Stimulated activated CD4-positive, alpha-beta T cell treated with anti-CD3 and anti-CD28 coated beads, Interleukin-2, amount 100 ng/mL, for 24 hours (primary cell): Measurements from ENCODE around the gene PAXX.

Experiments used
- DNase-seq, 2 donors: peaks; one replicate each; pipeline ENCODE4 v3.0.0-alpha.2; 2020

The PAXX gene

GRCh38 chr9:136953771-136954269 lies 38.4 kb upstream of the PAXX start:
- no peak for DNase-seq

DNA sequence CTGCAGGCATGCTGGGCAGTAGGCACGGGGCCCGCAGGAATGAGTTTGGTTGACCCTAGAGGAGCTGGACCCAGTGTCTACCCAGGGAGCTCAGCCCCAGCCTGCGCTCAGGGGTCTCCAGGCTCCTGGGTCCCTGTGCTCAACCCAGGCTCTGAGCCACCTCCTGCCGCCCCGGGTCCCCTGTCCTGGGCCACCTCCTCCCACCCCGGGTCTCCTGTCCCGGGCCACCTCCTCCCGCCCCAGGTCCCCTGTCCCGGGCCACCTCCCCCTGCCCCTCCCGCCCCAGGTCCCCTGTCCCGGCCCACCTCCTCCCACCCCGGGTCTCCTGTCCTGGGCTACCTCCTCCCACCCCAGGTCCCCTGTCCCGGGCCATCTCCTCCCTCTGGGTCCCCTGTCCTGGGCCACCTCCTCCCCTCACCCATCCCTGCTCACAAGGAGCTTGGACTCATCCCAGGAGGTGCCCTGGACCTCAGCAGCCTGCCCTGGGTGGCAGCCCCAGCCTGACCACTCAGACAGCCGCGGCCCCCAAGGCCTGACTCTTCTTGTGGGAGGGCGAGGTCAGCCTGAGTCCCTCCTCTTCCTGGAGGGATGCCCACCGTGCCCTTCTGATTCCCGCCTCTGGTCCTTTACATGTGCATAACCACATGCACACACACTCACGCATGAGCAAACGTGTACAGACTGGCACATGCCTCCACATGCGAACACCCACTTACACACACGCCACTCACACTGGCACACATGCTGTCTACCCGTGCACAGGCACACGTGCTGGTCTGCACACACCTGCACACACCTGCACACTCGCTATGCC lies 37.7 kb upstream of the PAXX start:
- no peak for DNase-seq

DNA sequence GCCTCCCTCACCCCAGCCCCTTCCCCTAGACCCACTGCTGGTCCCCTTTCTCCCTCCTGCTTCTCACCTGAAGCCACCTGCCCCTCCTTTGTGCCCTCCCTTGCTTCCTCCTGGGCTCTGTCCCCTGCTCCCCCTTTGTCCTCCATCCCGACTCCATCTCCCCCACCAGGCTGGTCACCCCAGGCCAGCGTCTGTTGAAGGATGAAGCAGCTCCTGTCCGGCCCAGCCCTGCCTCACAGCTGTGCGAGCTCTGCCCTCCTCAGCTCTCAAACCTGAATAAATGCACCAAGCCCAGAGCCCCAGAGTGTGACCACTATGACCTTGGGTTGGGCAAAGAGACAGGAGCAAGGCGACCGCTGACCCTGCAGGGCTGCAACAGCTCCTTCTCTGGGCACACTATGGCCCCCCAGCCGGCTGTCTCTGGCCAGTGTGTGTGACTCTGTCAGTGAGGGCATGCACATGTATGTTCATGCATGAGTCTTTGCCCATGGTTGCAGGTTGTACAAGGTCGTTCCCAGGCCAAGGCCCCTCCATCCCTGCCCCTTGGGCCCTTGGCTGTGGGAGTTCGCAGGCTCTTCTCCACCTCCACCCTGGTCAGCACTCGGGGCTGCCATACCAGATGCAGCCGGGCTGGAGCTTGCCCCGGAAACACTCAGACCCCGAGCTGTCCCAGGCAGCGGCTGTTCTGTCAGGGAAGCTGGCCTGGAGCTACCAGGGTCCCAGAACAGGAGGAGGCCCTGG lies 36.9 kb upstream of the PAXX start:
- DNase-seq: no peak

DNA sequence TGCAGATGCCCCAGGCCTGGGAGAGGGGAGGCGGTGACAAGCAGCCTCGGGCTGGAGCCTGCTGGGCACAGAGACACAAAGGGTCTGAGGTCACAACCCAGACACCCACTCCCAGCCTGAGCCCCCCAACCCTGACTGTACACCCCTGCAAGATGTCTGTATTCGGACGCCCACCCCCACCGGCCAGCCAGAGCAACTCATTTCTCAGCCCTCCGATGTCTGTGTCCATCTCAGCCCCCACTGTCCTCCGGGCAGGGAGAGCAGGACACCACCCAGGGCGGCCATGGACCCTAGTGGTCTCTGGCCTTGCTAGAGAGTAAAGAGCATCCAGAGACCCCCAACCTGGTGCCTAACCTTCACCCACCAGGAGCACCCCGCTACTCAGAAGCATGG lies 36.3 kb upstream of the PAXX start:
- DNase-seq: no peak

DNA sequence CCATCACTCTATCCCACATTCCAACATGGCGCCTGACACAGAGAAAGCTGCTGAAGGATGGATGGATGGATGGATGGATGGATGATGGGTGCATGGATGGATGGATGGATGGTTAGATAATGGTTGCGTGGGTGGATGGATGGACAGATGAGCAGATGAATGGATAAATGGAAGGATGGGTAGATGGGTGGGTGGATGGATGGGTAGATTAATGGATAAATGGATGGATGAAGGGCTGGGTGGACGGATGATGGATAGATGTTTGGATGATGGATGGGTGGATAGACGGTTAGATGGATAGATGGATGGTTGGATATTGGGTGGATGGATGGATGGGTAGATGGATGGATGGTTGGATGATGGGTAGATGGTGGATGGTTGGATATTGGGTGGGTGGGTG lies 35.6 kb upstream of the PAXX start:
- no peak for DNase-seq

GRCh38 chr9:136957461-136957860 lies 34.8 kb upstream of the PAXX start:
- DNase-seq: no peak

DNA sequence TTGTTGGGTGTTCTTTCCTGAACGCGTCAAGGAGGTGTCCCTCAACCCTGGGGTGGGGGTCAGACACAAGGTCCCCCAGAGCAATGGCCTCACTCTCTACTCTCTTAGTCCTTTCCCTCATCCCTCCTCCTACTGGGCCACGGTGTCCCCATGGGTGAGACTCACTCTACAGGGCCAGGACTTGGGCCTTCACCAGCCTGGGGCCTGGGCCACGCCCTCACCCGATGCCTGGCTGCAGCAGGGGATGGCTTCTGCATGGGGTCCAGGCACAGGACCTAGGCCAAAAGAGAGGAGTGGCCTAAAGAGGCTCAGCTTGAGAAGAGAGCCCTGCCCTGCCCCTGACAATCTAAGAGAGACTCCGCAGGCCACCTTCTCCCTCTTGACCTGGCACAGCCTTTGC lies 34.3 kb upstream of the PAXX start:
- no peak for DNase-seq

- DNase-seq: no peak
Measured at GRCh38 chr9:136958473-136958872, 33.7 kb upstream of the PAXX start.

DNA sequence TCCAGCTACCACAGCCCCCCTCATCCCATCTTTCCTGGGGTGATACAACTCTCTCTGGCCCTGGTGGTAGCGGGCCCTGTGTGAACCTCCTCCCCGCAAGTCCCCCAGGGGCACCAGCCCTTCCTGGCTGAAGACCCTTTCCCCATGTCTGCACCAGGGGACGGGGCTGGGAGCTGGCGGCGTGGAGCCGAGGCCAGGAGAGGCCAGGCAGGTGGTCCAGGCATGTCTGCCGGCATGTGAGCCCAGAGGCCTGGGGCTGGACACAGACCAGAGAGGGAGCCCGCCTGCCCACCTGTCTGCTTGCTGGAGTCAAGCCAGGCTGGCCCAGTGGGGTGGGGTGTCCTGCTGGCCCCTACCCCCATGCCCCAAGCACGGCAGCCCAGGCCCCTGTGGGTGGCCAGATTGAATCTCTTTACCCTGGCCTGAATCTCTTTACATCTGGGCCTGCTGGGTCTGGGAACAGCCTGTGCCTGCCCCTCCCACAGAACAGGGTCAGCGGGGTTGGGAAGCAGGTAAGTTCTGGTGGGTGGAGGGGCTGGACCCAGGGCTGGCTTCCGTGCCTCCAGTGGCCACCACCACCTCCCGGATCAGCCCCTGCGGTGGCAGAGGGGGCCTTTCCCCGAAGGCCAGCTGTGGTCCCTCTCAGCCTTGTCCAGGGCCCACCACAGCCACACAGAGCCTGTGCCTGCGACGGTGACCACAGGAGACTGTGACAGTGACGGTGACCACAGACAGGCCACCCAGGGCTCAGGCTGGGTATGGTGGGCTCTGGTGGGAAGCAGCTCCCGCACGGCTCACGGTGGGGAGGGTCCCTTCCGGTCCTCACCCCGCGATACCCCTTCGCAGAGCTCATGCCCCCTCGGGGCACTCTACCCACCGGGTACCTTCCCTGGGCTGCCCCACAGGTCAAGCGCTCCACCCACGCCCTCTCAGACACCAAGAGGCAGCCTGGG lies 33.0 kb upstream of the PAXX start:
- DNase-seq: no peak

- no peak for DNase-seq
Measured at GRCh38 chr9:136960212-136960937, 31.8 kb upstream of the PAXX start.

GRCh38 chr9:136960938-136961275 lies 31.3 kb upstream of the PAXX start:
- no peak for DNase-seq

DNA sequence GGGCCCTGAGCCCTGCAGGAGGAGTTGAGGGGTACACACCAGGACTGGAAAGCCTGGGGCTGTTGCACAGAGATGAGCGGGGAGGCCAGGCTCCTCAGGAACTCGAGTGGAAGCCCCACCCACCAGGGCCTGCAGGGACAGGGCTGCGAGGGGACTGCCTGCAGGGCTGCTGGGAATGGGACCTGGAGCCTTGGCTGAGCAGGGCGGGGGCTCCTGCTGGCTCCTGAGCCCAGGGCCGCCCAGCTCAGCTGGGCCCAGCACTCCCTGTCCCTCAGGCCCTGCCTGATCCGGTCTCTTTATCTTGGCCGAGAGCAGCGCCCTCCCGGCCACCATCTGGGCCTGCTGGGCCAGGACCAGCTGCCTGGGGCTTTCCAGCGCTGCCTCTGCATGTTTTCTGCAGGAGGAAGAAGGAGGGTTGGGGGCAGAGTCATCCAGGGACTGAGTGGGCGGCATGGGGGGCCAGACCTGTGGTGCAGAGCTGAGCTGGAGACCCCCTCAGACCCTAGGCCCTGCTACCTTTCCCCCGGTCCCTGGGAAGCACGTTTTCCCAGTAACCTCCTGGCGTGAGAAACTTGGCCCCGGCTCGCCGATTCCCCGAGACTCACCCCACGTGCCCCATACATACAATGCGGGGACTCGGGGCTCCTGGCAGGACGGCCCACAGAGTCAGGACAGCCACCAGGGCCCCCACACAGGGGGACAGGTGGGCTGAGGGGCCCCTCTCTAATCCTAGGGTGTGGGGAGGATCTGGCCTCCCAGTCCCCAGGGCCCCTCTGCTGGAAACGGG lies 30.8 kb upstream of the PAXX start:
- DNase-seq: no peak

DNA sequence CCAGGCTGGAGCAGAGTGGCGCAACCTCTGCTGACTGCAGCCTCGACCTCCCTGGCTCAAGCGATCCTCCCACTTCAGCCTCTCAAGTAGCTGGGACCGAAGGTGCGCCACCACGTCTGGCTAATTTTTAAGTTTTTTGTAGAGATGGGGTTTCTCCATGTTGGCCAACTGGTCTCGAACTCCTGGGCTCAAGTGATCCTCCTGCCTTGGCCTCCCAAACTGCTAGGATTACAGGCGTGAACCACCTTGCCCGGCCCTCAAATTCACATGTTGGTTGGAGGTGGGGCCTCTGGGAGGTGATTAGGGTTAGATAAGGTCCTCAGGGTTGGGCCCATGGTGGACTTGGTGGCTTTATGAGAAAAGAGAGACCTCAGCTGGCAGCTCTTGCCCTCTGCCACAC lies 30.1 kb upstream of the PAXX start:
- DNase-seq: no peak

DNA sequence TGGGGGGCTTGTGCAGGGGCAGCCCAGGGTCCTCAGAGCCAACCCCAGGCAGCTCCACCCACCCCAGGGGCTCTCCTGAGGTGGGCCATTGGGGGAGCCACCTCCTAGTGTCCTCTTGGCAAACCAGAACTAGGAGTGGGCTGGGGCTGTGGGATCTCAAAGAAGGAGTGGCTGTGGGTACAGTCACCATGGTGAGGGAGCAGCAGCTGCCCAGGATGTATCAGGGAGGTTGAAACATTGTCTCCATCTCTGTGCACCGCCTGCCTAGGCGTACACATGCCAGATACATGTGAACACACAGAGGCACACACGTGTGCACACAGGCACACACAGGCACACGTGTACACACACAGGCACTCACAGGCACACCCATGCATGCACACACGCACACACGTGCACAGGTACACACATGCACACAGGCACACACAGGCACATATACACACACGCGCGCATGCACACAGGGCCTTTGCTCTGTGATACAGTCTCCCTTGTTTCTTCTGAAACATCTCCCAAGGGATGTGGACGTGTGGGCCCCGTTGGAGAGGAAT lies 29.4 kb upstream of the PAXX start:
- DNase-seq: no peak

DNA sequence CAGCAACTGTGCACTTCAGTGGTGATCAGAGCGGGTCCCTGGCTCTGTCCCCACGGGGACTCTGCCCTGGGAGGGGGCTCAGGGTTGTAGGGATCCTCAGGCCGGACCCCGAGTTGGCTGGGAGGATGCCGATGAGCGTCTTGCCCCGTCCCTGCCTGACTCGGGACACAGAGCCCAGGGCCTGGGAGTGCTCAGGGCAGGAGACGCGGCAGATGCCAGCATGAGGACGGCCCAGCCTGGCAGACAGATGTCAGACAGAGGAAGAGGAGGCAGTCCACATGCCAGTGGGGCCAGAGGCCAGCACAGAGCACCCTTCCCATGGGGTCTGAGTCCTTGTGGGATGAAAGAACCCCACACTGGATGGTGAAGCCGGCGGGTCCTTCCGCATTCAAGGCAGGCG lies 28.9 kb upstream of the PAXX start:
- DNase-seq: no peak

DNA sequence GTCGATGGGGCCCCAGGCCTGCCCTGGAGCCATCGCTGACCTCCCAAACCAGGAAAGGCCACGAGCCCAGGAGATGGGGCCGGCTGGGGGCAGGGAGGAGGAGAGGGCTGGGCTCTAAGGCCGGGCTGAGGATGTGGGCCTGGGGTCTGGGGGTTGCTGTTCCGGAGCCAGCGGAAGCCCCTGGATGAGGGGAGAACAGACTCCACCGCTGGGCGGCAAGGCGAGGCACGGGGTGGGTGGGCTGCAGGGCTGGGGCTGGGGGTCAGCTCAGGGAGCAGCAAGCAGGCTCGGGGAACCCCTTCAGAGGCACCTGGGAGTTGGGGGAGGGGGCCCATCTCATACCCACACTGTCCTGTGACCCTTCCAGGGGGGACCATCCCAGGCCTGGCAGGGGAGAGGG lies 28.5 kb upstream of the PAXX start:
- DNase-seq: no peak

- DNase-seq: no peak
Measured at GRCh38 chr9:136964171-136964689, 28.0 kb upstream of the PAXX start.

- no peak for DNase-seq
Measured at GRCh38 chr9:136964833-136965422, 27.3 kb upstream of the PAXX start.

GRCh38 chr9:136965771-136966484 lies 26.3 kb upstream of the PAXX start:
- DNase-seq: no peak
